Naive B cell (primary cell): ENCODE measurements around the gene ASCL5. TPM values are rescaled to one million over a fixed set of nuclear protein-coding genes. Genes with fewer than 3 reads are reported as not detected.
A peak's percentile ranks its signal among the peaks of the same experiment; 100 is the strongest.

Experiments used
- ATAC-seq, 2 donors: fragments of 150-1000 bp; cut with Tn5 transposase; 2 replicates each; pipeline ENCODE4 v1.10.0; 2021; ENCODE audit warnings: low read depth in 2 of 2, mild to moderate bottlenecking in 2 of 2, moderate library complexity in 2 of 2
- DNase-seq: peaks from one replicate; pipeline ENCODE4 v3.0.0; 2022
- H3K27ac Mint-ChIP-seq, 6 donors: one replicate each; pipeline ENCODE4 v1.8.0; 2020 to 2022; ENCODE audit warnings: mild to moderate bottlenecking in 6 of 6, mixed read lengths in 6 of 6, moderate library complexity in 5 of 6, inconsistent platforms in 2 of 6
- H3K27me3 Mint-ChIP-seq, 3 donors: one replicate each; pipeline ENCODE4 v1.8.0; 2021 to 2022; ENCODE audit warnings: mixed read lengths in 3 of 3, mild to moderate bottlenecking in 1 of 3
- H3K36me3 Mint-ChIP-seq, 2 donors: one replicate each; pipeline ENCODE4 v1.8.0; 2020 to 2022; ENCODE audit warnings: mixed read lengths in 2 of 2, inconsistent platforms in 1 of 2, mild to moderate bottlenecking in 1 of 2
- H3K4me1 Mint-ChIP-seq, 3 donors: one replicate each; pipeline ENCODE4 v1.8.0; 2020 to 2022; ENCODE audit warnings: mixed read lengths in 3 of 3, inconsistent platforms in 1 of 3, mild to moderate bottlenecking in 1 of 3, moderate library complexity in 1 of 3
- H3K4me3 Mint-ChIP-seq, 8 donors: one replicate each; pipeline ENCODE4 v1.8.0; 2020 to 2022; ENCODE audit warnings: mild to moderate bottlenecking in 8 of 8, mixed read lengths in 8 of 8, moderate library complexity in 8 of 8, inconsistent platforms in 2 of 8
- H3K9me3 Mint-ChIP-seq, 7 donors: one replicate each; pipeline ENCODE4 v1.8.0; 2020 to 2022; ENCODE audit warnings: mixed read lengths in 7 of 7, mild to moderate bottlenecking in 5 of 7, inconsistent platforms in 2 of 7, moderate library complexity in 1 of 7
- polyA plus RNA-seq, 6 donors: library from polyadenylated mRNA; unstranded; fragments of 300-500 nt; fragmentation: Illumina TruSeq; gene quantifications; one replicate each; pipeline ENCODE4 v1.2.3, GENCODE V29; 2021; ENCODE audit warnings: low read depth in 6 of 6

The ASCL5 gene
- polyA plus RNA-seq, 6 donors from 2014 or later: not detected

- Mint-ChIP-seq H3K4me3 (no peak overlapping the region), H3K4me1 (peaks cover 3 to 6% (median 6%) of the 10 kb centered on the region in 3 donors), H3K36me3 (peaks cover 32 to 61% of the 10 kb centered on the region in 2 donors), H3K27me3 (no peaks in the 10 kb centered on the region), H3K27ac (peak overlapping the region in 1 of 6 donors; percentile 30), H3K9me3 (no peaks in the 10 kb centered on the region)
- ATAC-seq (no peak), DNase-seq (no peak)
These were observed 18.8 kb upstream of the ASCL5 start for GRCh38 chr1:201145816-201146215.

DNA sequence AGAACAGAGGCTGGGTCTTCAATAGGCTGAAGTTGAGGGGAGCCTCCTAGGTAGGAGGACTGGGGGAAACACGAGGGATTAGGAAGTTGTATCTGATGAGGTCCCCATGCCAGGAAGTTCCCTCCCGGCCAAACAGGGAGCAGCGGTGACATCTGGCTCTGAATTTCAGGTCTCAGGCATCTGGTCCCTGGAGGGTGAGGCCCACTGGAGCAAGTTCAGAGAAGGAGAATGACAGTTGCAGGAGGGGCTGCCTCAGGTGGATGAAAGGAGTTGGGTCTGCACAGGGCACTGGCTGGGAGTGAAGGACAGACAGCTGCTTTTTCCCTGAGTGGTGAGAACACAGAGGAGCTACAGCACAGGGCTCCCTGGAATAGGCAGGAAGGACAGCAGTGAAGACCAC is 18.1 kb upstream of the ASCL5 start:
- no peaks in the 10 kb centered on the region for H3K9me3 Mint-ChIP-seq
- peak overlapping the region in 1 of 8 donors; percentile 42 for H3K4me3 Mint-ChIP-seq
- no peak for ATAC-seq
- DNase-seq: no peak
- peaks cover 4 to 8% (median 5%) of the 10 kb centered on the region in 3 donors for H3K4me1 Mint-ChIP-seq
- H3K27me3 Mint-ChIP-seq: no peaks in the 10 kb centered on the region
- peaks cover 31 to 61% of the 10 kb centered on the region in 2 donors for H3K36me3 Mint-ChIP-seq
- no peak overlapping the region for H3K27ac Mint-ChIP-seq

DNA sequence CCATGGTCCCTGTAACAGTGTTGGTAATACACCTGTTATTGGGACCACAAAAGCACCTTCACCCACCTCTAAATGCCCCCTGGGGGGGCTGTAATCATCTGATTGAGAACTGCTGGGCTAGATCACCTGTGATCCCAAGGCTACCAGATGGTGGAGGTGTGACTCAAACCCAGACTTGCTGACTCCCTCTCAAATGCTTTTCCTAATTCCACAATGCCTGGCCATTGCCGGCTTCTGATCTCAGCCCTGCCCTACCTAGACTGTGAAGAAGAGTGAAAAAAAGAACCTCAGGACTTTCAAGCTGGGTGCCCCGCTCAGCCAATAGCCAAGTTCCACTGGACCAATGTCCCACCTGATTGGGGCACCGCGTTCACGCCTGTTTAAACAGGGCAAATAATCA is 17.7 kb upstream of the ASCL5 start:
- H3K9me3 Mint-ChIP-seq: no peaks in the 10 kb centered on the region
- ATAC-seq: no peak
- peaks cover 7 to 11% (median 8%) of the 10 kb centered on the region in 3 donors for H3K4me1 Mint-ChIP-seq
- H3K36me3 Mint-ChIP-seq: peaks cover 31 to 61% of the 10 kb centered on the region in 2 donors
- DNase-seq: no peak
- no peak overlapping the region for H3K27ac Mint-ChIP-seq
- H3K4me3 Mint-ChIP-seq: no peak overlapping the region
- no peaks in the 10 kb centered on the region for H3K27me3 Mint-ChIP-seq

- Mint-ChIP-seq H3K4me1 (peaks cover 7 to 15% (median 8%) of the 10 kb centered on the region in 3 donors), H3K36me3 (peaks cover 26 to 61% of the 10 kb centered on the region in 2 donors), H3K27me3 (no peaks in the 10 kb centered on the region), H3K27ac (no peak overlapping the region), H3K4me3 (peak overlapping the region in 1 of 8 donors; percentile 9), H3K9me3 (no peaks in the 10 kb centered on the region)
- ATAC-seq: no peak
- DNase-seq: no peak
These were observed 17.0 kb upstream of the ASCL5 start for GRCh38 chr1:201143726-201144635.

- Mint-ChIP-seq H3K4me1 (peaks cover 7 to 20% (median 8%) of the 10 kb centered on the region in 3 donors), H3K4me3 (no peak overlapping the region), H3K36me3 (peaks cover 26 to 61% of the 10 kb centered on the region in 2 donors), H3K27me3 (no peaks in the 10 kb centered on the region), H3K9me3 (no peaks in the 10 kb centered on the region), H3K27ac (no peak overlapping the region)
- DNase-seq (no peak), ATAC-seq (no peak)
These were observed 16.1 kb upstream of the ASCL5 start for GRCh38 chr1:201142849-201143725.

DNA sequence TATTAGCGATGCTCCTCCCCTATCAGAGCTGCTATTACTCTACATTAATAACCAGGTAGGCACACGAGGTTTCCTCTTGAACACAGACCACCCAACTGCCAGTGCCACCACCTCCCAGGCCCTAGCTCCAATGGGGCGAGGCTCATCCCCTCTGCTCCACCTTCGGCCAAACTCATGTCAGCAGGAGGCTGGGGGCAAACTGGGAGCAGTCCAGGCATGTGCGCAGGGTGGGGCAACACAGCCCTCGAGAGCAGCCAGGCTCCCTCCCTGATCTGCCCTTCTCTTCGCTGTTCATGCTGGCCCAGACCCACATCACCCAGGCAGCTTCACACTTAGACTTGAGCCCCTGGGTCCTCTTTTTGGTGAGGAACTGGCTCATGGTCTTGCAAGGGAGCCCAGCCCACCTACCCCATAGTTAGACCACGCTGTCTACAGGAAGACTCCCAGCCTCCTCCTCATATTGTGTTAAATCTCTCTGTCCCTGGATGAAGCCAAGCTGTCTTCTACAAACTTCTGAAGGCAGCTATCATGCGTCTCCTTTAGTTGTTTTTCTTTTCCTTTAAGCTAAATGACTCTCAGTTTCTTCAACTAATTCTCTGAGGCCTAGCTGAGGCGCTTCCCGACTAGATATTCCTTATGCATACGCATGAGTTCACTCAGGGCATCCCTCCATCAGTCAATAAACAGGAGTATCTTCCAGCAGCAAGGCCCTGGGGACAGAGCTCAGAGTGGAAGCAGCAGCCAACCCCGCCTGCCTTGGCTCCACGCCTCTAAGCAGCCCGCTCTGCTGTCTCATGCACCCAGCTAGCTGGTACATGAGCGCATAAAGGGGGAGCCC is 15.2 kb upstream of the ASCL5 start:
- Mint-ChIP-seq H3K36me3 (peaks cover 19 to 53% of the 10 kb centered on the region in 2 donors), H3K27me3 (no peaks in the 10 kb centered on the region), H3K4me3 (no peak overlapping the region), H3K9me3 (no peaks in the 10 kb centered on the region), H3K27ac (peak overlapping the region in 2 of 6 donors; percentile 37 to 54), H3K4me1 (peaks cover 7 to 15% (median 8%) of the 10 kb centered on the region in 3 donors)
- ATAC-seq (no peak), DNase-seq (no peak)

DNA sequence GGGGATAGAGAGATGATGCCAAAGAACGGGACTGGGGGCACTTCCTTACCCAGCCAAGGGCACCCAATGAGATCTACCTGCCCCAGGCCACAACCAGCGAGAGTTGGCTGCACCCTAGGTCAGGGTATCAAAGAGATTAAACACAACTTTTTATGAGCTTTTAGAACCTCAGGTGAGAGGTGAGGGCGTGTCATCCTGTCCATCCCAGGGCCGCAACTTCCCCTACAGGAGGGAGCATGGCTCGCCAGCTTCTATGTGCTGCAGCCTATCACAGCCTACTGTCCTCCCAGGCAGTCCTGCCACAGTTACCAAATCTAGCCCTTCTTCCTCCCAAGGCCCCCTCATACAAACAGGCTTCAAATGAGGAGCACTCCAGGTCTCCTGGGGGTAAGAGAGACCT is 14.4 kb upstream of the ASCL5 start:
- Mint-ChIP-seq H3K36me3 (peaks cover 16 to 45% of the 10 kb centered on the region in 2 donors), H3K4me3 (no peak overlapping the region), H3K9me3 (no peaks in the 10 kb centered on the region), H3K27me3 (no peaks in the 10 kb centered on the region), H3K4me1 (peaks cover 7 to 15% (median 8%) of the 10 kb centered on the region in 3 donors), H3K27ac (peak overlapping the region in 1 of 6 donors; percentile 37)
- ATAC-seq (no peak), DNase-seq (no peak)

GRCh38 chr1:201140941-201141260 is 13.9 kb upstream of the ASCL5 start:
- no peak for DNase-seq
- Mint-ChIP-seq H3K27me3 (no peaks in the 10 kb centered on the region), H3K4me1 (peaks cover 7 to 15% (median 8%) of the 10 kb centered on the region in 3 donors), H3K36me3 (peaks cover 17 to 40% of the 10 kb centered on the region in 2 donors), H3K9me3 (no peaks in the 10 kb centered on the region), H3K27ac (peak overlapping the region in 3 of 6 donors; percentile 75 to 84 (median 78)), H3K4me3 (no peak overlapping the region)
- no peak for ATAC-seq

GRCh38 chr1:201140235-201140940 is 13.4 kb upstream of the ASCL5 start:
- Mint-ChIP-seq H3K4me1 (peaks cover 7 to 15% (median 8%) of the 10 kb centered on the region in 3 donors), H3K9me3 (no peaks in the 10 kb centered on the region), H3K27ac (peak overlapping the region in 4 of 6 donors; percentile 75 to 93 (median 81)), H3K36me3 (peaks cover 20 to 40% of the 10 kb centered on the region in 2 donors), H3K4me3 (peak overlapping the region in 1 of 8 donors; percentile 36), H3K27me3 (no peaks in the 10 kb centered on the region)
- no peak for DNase-seq
- ATAC-seq: peak; percentile 14 to 28

DNA sequence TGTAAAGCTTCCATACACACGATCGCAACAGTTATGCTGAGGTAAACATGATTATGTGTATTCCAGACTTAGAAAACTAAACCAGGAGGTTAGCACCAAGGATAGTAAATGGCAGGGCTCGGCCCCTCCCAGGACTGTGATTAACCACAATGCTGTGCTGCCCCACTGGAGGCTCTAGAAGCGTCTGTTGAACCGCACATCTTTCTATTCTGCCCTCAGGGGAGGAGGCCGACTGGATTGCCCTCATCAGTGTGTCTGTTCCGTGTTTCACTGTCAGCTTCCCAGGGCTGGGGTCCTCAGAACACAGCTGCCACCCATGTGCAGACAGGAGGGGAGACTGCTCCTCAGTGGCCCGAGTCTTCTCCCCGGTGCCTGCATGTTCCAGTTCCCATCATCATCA is 12.8 kb upstream of the ASCL5 start:
- no peak for ATAC-seq
- DNase-seq: no peak

GRCh38 chr1:201139306-201139705 is 12.3 kb upstream of the ASCL5 start:
- H3K27me3 Mint-ChIP-seq: no peaks in the 10 kb centered on the region
- peak overlapping the region in 1 of 6 donors; percentile 56 for H3K27ac Mint-ChIP-seq
- H3K9me3 Mint-ChIP-seq: no peaks in the 10 kb centered on the region

More for the DNA sequence above, 12.8 kb upstream of the ASCL5 start:
- Mint-ChIP-seq H3K9me3 (no peaks in the 10 kb centered on the region), H3K27me3 (no peaks in the 10 kb centered on the region), H3K4me3 (no peak overlapping the region), H3K36me3 (peaks cover 18 to 38% of the 10 kb centered on the region in 2 donors), H3K27ac (peak overlapping the region in 3 of 6 donors; percentile 5 to 93 (median 27)), H3K4me1 (peaks cover 7 to 15% (median 8%) of the 10 kb centered on the region in 3 donors)

GRCh38 chr1:201138311-201138840 is 11.4 kb upstream of the ASCL5 start:
- no peak overlapping the region for H3K27ac Mint-ChIP-seq

More at GRCh38 chr1:201139306-201139705, 12.3 kb upstream of the ASCL5 start:
- Mint-ChIP-seq H3K36me3 (peaks cover 16 to 37% of the 10 kb centered on the region in 2 donors), H3K4me1 (peaks cover 7 to 15% (median 8%) of the 10 kb centered on the region in 3 donors), H3K4me3 (peak overlapping the region in 1 of 8 donors; percentile 0)
- DNase-seq: no peak
- ATAC-seq: no peak

More at GRCh38 chr1:201138311-201138840, 11.4 kb upstream of the ASCL5 start:
- no peak overlapping the region for H3K4me3 Mint-ChIP-seq
- H3K36me3 Mint-ChIP-seq: peaks cover 10 to 28% of the 10 kb centered on the region in 2 donors
- no peak for ATAC-seq
- DNase-seq: no peak
- H3K27me3 Mint-ChIP-seq: no peaks in the 10 kb centered on the region
- H3K9me3 Mint-ChIP-seq: no peaks in the 10 kb centered on the region
- peaks cover 4 to 15% (median 8%) of the 10 kb centered on the region in 3 donors for H3K4me1 Mint-ChIP-seq
